GM13977 (cell line): Measurements from ENCODE around the gene IGFBP1.

ENCODE experiments used
- DNase-seq: peaks from one replicate; pipeline ENCODE4 v3.0.0; 2012; ENCODE audit warnings: low spot score
- CTCF ChIP-seq: IDR thresholded peaks from 2 replicates; pipeline ENCODE4 v1.5.1; 2012; ENCODE audit warnings: mild to moderate bottlenecking, control low read depth; ENCODE audit not compliant: insufficient read depth; ENCODE audit errors: extremely low read depth, missing control alignments
- in situ Hi-C: fragments of 300-500 bp; cut with MboI; formaldehyde crosslinking; loops from one replicate; pipeline ENCODE4 v1.12.0; 2022; ENCODE audit warnings: low sequenced_read_pairs, low pct_unique_long_range_greater_than_20kb, mixed read lengths, inconsistent platforms; ENCODE audit not compliant: unreplicated experiment

IGFBP1 gene

GRCh38 chr7:45890125-45890901 is 2.0 kb downstream of the IGFBP1 start:
- in situ Hi-C loops: no loop called here
- no peak for TF ChIP-seq CTCF
- DNase-seq: no peak

- DNase-seq: no peak
- in situ Hi-C loops: no loop called here
- TF ChIP-seq CTCF: peak; percentile 55
Observed at GRCh38 chr7:45890902-45891461, 2.7 kb downstream of the IGFBP1 start.

- in situ Hi-C loops: no loop called here
- TF ChIP-seq CTCF: no peak
- DNase-seq: no peak
Observed at GRCh38 chr7:45891462-45892402, 3.4 kb downstream of the IGFBP1 start.

- DNase-seq: no peak
- TF ChIP-seq CTCF: no peak
- in situ Hi-C loops: no loop called here
Observed at GRCh38 chr7:45892407-45893035, 4.2 kb downstream of the IGFBP1 start.

- no peak for DNase-seq
- no peak for TF ChIP-seq CTCF
- in situ Hi-C loops: no loop called here
Observed at GRCh38 chr7:45893374-45893995, 5.2 kb downstream of the IGFBP1 start.
